NB4 (cell line): ENCODE measurements around the gene ACOT9.

Source experiments
- CTCF ChIP-seq: IDR thresholded peaks from one replicate; pipeline ENCODE4 v1.5.1; 2012; ENCODE audit warnings: low read depth, low read length
- MAX ChIP-seq: IDR thresholded peaks from 2 replicates; pipeline ENCODE4 v1.6.1; 2011; ENCODE audit warnings: low read depth, low read length

- TF ChIP-seq CTCF (no peak), MAX (no peak)
Observed at GRCh38 chrX:23783589-23784469, 40.8 kb upstream of the ACOT9 start.
